ENCODE data around the gene RCBTB2.
A peak's percentile ranks its signal among the peaks of the same experiment; 100 is the strongest.

RCBTB2 gene

GRCh38 chr13:48502601-48503319 is 30.1 kb downstream of the RCBTB2 start:
- Histone ChIP-seq H3K36me3 (replicated peaks; ENCODE audit: low read depth, low read length) (peaks cover 30% of the 10 kb centered on the region), H2AFZ (ENCODE audit: low read depth, low read length) (no peak overlapping the region), H3K4me2 (ENCODE audit: low read length) (peak overlapping the region; percentile 68), H4K20me1 (ENCODE audit: insufficient read depth, low read length) (no peaks in the 10 kb centered on the region), H3K79me2 (ENCODE audit: low read length) (no peaks in the 10 kb centered on the region), H3K4me3 (ENCODE audit: low read length) (no peak overlapping the region), H3K9ac (ENCODE audit: low read length) (peak overlapping the region; percentile 57; the same call in 1 of the 2 replicates), H3K9me3 (ENCODE audit: insufficient read depth, low read length) (no peaks in the 10 kb centered on the region), H3K27ac (ENCODE audit: low read length) (peak overlapping the region; percentile 93), H3K27me3 (ENCODE audit: low read depth, low read length) (no peaks in the 10 kb centered on the region), H3K4me1 (ENCODE audit: low read length) (peaks cover 98% of the 10 kb centered on the region)
- no peak for TF ChIP-seq EZH2phosphoT487 (IDR thresholded peaks at IDR 0.05; ENCODE audit: low read depth)
- TF ChIP-seq, protein P1, sequence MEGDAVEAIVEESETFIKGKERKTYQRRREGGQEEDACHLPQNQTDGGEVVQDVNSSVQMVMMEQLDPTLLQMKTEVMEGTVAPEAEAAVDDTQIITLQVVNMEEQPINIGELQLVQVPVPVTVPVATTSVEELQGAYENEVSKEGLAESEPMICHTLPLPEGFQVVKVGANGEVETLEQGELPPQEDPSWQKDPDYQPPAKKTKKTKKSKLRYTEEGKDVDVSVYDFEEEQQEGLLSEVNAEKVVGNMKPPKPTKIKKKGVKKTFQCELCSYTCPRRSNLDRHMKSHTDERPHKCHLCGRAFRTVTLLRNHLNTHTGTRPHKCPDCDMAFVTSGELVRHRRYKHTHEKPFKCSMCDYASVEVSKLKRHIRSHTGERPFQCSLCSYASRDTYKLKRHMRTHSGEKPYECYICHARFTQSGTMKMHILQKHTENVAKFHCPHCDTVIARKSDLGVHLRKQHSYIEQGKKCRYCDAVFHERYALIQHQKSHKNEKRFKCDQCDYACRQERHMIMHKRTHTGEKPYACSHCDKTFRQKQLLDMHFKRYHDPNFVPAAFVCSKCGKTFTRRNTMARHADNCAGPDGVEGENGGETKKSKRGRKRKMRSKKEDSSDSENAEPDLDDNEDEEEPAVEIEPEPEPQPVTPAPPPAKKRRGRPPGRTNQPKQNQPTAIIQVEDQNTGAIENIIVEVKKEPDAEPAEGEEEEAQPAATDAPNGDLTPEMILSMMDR (IDR thresholded peaks at IDR 0.05; ENCODE audit: low read depth, low read length): no peak

DNA sequence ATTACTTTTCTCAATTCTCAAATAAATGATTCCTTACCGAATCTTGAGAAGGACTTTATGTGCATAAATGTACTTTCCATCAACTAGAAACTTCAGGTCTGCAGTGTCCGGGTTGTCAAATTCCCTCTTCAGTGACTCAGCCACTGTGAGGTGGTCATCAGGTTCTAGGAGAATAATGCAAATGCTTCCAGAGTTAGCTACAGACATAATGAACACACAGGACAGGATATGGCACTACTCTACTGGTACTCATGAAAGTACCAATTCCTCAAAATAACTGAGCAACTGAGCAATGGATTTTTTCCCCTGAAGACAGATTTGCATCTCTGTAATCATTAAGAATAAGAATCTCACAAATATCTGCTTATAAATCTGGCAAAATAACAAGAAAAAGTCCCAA is 31.2 kb downstream of the RCBTB2 start:
- Histone ChIP-seq H3K27me3 (ENCODE audit: low read depth, low read length) (no peaks in the 10 kb centered on the region), H3K79me2 (ENCODE audit: low read length) (no peaks in the 10 kb centered on the region), H2AFZ (ENCODE audit: low read depth, low read length) (no peak overlapping the region), H3K36me3 (replicated peaks; ENCODE audit: low read depth, low read length) (peaks cover 22% of the 10 kb centered on the region), H3K4me3 (ENCODE audit: low read length) (peak overlapping the region; percentile 25), H3K4me1 (ENCODE audit: low read length) (peaks cover 98% of the 10 kb centered on the region), H3K27ac (ENCODE audit: low read length) (peak overlapping the region; percentile 93), H4K20me1 (ENCODE audit: insufficient read depth, low read length) (no peaks in the 10 kb centered on the region), H3K9me3 (ENCODE audit: insufficient read depth, low read length) (no peaks in the 10 kb centered on the region), H3K4me2 (ENCODE audit: low read length) (peak overlapping the region; percentile 68), H3K9ac (ENCODE audit: low read length) (peak overlapping the region; percentile 70)
- TF ChIP-seq, protein P1 (IDR thresholded peaks at IDR 0.05; ENCODE audit: low read depth, low read length): no peak
- TF ChIP-seq EZH2phosphoT487 (IDR thresholded peaks at IDR 0.05; ENCODE audit: low read depth): no peak

DNA sequence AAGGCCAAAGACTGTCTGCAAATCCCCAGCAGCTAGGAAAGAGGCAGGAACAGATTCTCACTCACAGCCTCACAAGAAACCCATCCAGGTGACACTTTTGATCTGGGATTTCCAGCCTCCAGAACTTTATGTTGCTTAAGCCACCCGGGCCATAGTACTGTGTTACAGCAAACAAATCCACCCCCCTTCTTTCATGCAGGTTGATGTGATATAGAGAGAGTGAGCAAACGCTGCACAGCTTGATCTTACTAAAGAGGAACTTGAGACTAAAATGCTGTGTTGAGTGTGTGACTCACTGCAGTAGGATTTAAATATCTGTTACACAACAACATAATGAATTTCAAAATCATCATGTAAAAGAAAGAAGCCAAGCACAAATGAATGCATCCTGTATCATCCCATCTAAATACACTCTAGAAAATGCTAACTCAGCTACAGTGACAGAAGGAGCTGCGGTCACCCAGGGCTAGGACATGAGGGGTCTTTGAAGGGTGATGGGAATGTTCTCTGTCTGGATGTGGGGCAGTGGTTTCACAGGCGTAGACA is 32.2 kb downstream of the RCBTB2 start:
- Histone ChIP-seq H4K20me1 (ENCODE audit: insufficient read depth, low read length) (no peaks in the 10 kb centered on the region), H3K4me1 (ENCODE audit: low read length) (peaks cover 88% of the 10 kb centered on the region), H3K4me2 (ENCODE audit: low read length) (peak overlapping the region; percentile 68), H3K9me3 (ENCODE audit: insufficient read depth, low read length) (no peaks in the 10 kb centered on the region), H2AFZ (ENCODE audit: low read depth, low read length) (no peak overlapping the region), H3K36me3 (replicated peaks; ENCODE audit: low read depth, low read length) (peaks cover 28% of the 10 kb centered on the region), H3K79me2 (ENCODE audit: low read length) (no peaks in the 10 kb centered on the region), H3K9ac (ENCODE audit: low read length) (peak overlapping the region; percentile 70), H3K4me3 (ENCODE audit: low read length) (peak overlapping the region; percentile 25; the same call in 1 of the 2 replicates), H3K27me3 (ENCODE audit: low read depth, low read length) (no peaks in the 10 kb centered on the region), H3K27ac (ENCODE audit: low read length) (peak overlapping the region; percentile 93)
- TF ChIP-seq, protein P1 (IDR thresholded peaks at IDR 0.05; ENCODE audit: low read depth, low read length): no peak
- no peak for TF ChIP-seq EZH2phosphoT487 (IDR thresholded peaks at IDR 0.05; ENCODE audit: low read depth)

GRCh38 chr13:48497669-48498068 is 35.2 kb downstream of the RCBTB2 start:
- TF ChIP-seq, protein P1 (IDR thresholded peaks at IDR 0.05; ENCODE audit: low read depth, low read length): no peak
- TF ChIP-seq EZH2phosphoT487 (IDR thresholded peaks at IDR 0.05; ENCODE audit: low read depth): no peak
- Histone ChIP-seq H4K20me1 (ENCODE audit: insufficient read depth, low read length) (no peaks in the 10 kb centered on the region), H3K4me2 (ENCODE audit: low read length) (no peak overlapping the region), H3K4me1 (ENCODE audit: low read length) (peaks cover 83% of the 10 kb centered on the region), H3K79me2 (ENCODE audit: low read length) (no peaks in the 10 kb centered on the region), H3K27ac (ENCODE audit: low read length) (no peak overlapping the region), H3K36me3 (replicated peaks; ENCODE audit: low read depth, low read length) (peaks cover 25% of the 10 kb centered on the region), H3K27me3 (ENCODE audit: low read depth, low read length) (no peaks in the 10 kb centered on the region), H3K9ac (ENCODE audit: low read length) (no peak overlapping the region), H3K9me3 (ENCODE audit: insufficient read depth, low read length) (no peaks in the 10 kb centered on the region), H3K4me3 (ENCODE audit: low read length) (no peak overlapping the region), H2AFZ (ENCODE audit: low read depth, low read length) (no peak overlapping the region)

All from OCI-LY3 (cell line).